Transverse colon (tissue), 4 donors: ENCODE data around the gene AKAP5. TPM values are rescaled to one million over a fixed set of nuclear protein-coding genes. Genes with fewer than 3 reads are reported as not detected.
A peak's percentile ranks its signal among the peaks of the same experiment; 100 is the strongest.

Source experiments
- DNase-seq: peaks from one replicate; pipeline ENCODE4 v3.0.0-alpha.2; 2019
- H3K27ac ChIP-seq, 4 donors: fragments of 200-600 bp; sonication (generic); 2 replicates each; pipeline ENCODE4 v1.5.1; 2016 to 2018; ENCODE audit warnings: inconsistent platforms in 4 of 4
- H3K27me3 ChIP-seq: fragments of 200-600 bp; sonication (generic); 2 replicates; pipeline ENCODE4 v1.5.1; 2017; ENCODE audit warnings: inconsistent platforms
- H3K36me3 ChIP-seq, 4 donors: fragments of 200-600 bp; sonication (generic); 2 replicates each; pipeline ENCODE4 v1.5.1; 2017 to 2019; ENCODE audit warnings: inconsistent platforms in 4 of 4
- H3K4me1 ChIP-seq, 4 donors: fragments of 200-600 bp; sonication (generic); 2 replicates each; pipeline ENCODE4 v1.5.1; 2017 to 2020; ENCODE audit warnings: inconsistent platforms in 4 of 4
- H3K4me3 ChIP-seq, 4 donors: fragments of 200-600 bp; sonication (generic); 1 replicate in 1 of 4; 2 replicates in 3 of 4; pipeline versions ENCODE4 v1.5.1 to v1.6.1; 2017 to 2019; ENCODE audit warnings: inconsistent platforms in 4 of 4
- H3K9me3 ChIP-seq, 2 donors: fragments of 200-600 bp; sonication (generic); 2 replicates each; pipeline ENCODE4 v1.5.1; 2017 to 2019; ENCODE audit warnings: inconsistent platforms in 2 of 2
- CTCF ChIP-seq, 5 experiments: fragments of 200-600 bp in 3 of 5; fragments of 450-650 bp in 2 of 5; sonication (generic) in 3 of 5; IDR thresholded peaks; 1 replicate in 2 of 5; 2 replicates in 3 of 5; pipeline ENCODE4 v1.5.1; 2016 to 2017; ENCODE audit warnings: antibody characterized with exemption in 5 of 5, inconsistent platforms in 3 of 5, mild to moderate bottlenecking in 2 of 5, moderate library complexity in 1 of 5
- EP300 ChIP-seq: sonication (generic); formaldehyde crosslinking; IDR thresholded peaks from one replicate; pipeline ENCODE4 v1.6.1; 2017; ENCODE audit warnings: antibody characterized with exemption, low read depth
- POLR2A ChIP-seq: fragments of 450-650 bp; IDR thresholded peaks from one replicate; pipeline ENCODE4 v1.6.1; 2016; ENCODE audit warnings: antibody characterized with exemption, mild to moderate bottlenecking, moderate library complexity
- POLR2AphosphoS5 ChIP-seq, 3 donors: sonication (generic); formaldehyde crosslinking; IDR thresholded peaks; one replicate each; pipeline ENCODE4 v1.6.1; 2016; ENCODE audit warnings: antibody characterized with exemption in 3 of 3
- WGBS, 2 donors: methylation state at CpG; one replicate each; pipeline ENCODE4 v1.1.5; 2018; ENCODE audit warnings: low coverage in 1 of 2; 5-methylcytosine and 5-hydroxymethylcytosine counted together
- in situ Hi-C, 4 donors: fragments of 200-750 bp; cut with MboI; loops; one replicate each; pipeline versions ENCODE4 v1.15.0 to v1.15.1; 2017; ENCODE audit warnings: low sequenced_read_pairs in 3 of 4, low pct_ligation_motif_present in 1 of 4, low pct_unique_long_range_greater_than_20kb in 1 of 4
- intact Hi-C: fragments of 100-400 bp; cut with DNase I; formaldehyde crosslinking; loops from one replicate; pipeline ENCODE4 v1.15.1; 2023; ENCODE audit warnings: low total_unique reads
- total RNA-seq, 4 donors: library from RNA; depleted of rRNA; stranded (reverse); fragments of >200 nt; gene quantifications; one replicate each; pipeline ENCODE4 v1.1.0, GENCODE V29; 2016

Gene AKAP5
- total RNA-seq, 4 donors from 2014 or later, result 1.00 to 5.2 (median 2.1) TPM

GRCh38 chr14:64423987-64424386 is 41.3 kb upstream of the AKAP5 start:
- Histone ChIP-seq H3K27me3 (no peaks in the 10 kb centered on the region), H3K4me3 (no peak overlapping the region), H3K27ac (no peak overlapping the region), H3K36me3 (peaks cover 0 to 17% (median 7%) of the 10 kb centered on the region in 4 donors), H3K4me1 (no peaks in the 10 kb centered on the region), H3K9me3 (no peaks in the 10 kb centered on the region)
- WGBS, 2 donors, result 95% methylated on average over 6 of the region's 6 CpGs
- no peak for DNase-seq
- in situ Hi-C loops (loop anchor here in 1 of 4 donors (10.0 kb wide), 1 partner anchor 61 kb away; no protein-coding TSS in a partner anchor), intact Hi-C loops (no loop called here)
- TF ChIP-seq POLR2AphosphoS5 (IDR thresholded peaks at IDR 0.05) (no peak), CTCF (IDR thresholded peaks at IDR 0.05) (no peak), POLR2A (no peak), EP300 (no peak)

GRCh38 chr14:64434528-64434927 is 30.8 kb upstream of the AKAP5 start:
- H3K27ac ChIP-seq, result no peak overlapping the region
- no peak for DNase-seq
- peaks cover 0 to 16% (median 4%) of the 10 kb centered on the region in 4 donors for H3K36me3 ChIP-seq
- 93 to 100% methylated on average over 2 to 3 of the region's 3 CpGs for WGBS, 2 donors
- in situ Hi-C loops, result loop anchor here in 1 of 4 donors (25.0 kb wide), 1 partner anchor 203 kb away; no protein-coding TSS in a partner anchor
- no peaks in the 10 kb centered on the region for H3K27me3 ChIP-seq
- intact Hi-C loops, result no loop called here
- no peaks in the 10 kb centered on the region for H3K9me3 ChIP-seq
- H3K4me1 ChIP-seq, result peaks cover 0 to 15% (median 0%) of the 10 kb centered on the region in 4 donors
- no peak overlapping the region for H3K4me3 ChIP-seq
- no peak for TF ChIP-seq POLR2AphosphoS5 (IDR thresholded peaks at IDR 0.05)
- TF ChIP-seq EP300, result no peak

DNA sequence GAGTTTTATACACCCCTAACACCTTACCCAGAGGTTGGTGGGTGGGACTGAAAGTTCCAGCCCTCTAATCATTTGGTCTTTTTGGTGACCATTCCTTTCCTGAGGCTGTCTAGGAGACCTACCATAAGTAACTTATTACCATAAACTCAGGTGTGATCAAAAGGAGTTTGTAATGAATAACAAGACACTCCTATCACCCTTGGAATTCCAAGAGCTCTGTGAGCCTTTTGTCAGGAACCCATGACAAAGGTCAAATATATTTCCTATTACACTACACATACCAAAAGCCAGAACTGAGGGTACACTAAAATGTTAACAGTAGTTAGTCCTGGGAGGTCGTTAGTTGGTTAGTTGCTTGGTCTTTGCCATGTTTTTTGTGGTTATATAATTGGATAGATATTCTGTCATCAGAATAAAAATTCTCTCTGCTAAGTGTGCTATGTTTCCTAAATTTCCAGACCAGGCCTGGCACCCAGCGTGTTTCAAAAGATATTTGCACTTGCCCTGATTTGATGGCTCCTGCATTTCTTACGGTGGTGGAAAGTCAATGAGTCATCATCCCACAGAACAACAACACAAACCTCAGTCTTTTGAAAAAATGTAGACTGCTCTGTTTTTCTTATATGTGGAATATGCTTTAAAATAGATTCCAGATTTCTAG is 27.0 kb upstream of the AKAP5 start:
- Histone ChIP-seq H3K27me3 (no peaks in the 10 kb centered on the region), H3K9me3 (no peaks in the 10 kb centered on the region), H3K4me3 (no peak overlapping the region), H3K4me1 (peaks cover 0 to 15% (median 0%) of the 10 kb centered on the region in 4 donors), H3K27ac (peak overlapping the region; percentile 57 to 68 (median 65)), H3K36me3 (no peaks in the 10 kb centered on the region)
- in situ Hi-C loops (loop anchor here in 1 of 4 donors (25.0 kb wide), 1 partner anchor 199 kb away; no protein-coding TSS in a partner anchor), intact Hi-C loops (no loop called here)
- DNase-seq, result no peak
- TF ChIP-seq POLR2AphosphoS5 (IDR thresholded peaks at IDR 0.05) (no peak), EP300 (no peak), CTCF (IDR thresholded peaks at IDR 0.05) (no peak), POLR2A (no peak)
- 44 to 49% methylated on average over 3 of the region's 3 CpGs for WGBS, 2 donors

DNA sequence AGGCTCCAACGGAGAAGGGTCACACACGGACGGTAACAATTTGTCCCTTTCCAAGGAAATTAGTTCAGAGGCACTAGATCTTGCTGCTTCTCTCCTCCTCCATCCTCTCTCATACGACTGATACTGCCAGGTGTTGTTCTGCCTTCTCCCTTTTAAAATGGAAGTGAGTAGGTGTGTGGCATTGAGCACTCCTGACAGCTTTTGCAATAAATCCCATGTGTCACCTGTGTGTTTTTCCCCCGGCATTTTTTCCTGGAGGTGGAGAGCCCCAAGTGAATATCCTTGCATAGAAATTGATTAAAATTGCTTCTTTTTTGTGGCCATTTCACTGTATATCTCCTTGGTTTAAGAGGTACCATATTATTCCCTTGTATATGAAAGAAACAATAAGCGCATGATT is 26.2 kb upstream of the AKAP5 start:
- H3K9me3 ChIP-seq, result no peaks in the 10 kb centered on the region
- peaks cover 0 to 15% (median 0%) of the 10 kb centered on the region in 4 donors for H3K4me1 ChIP-seq
- TF ChIP-seq EP300 (no peak), POLR2A (no peak), CTCF (IDR thresholded peaks at IDR 0.05) (no peak), POLR2AphosphoS5 (IDR thresholded peaks at IDR 0.05) (no peak)
- no peaks in the 10 kb centered on the region for H3K36me3 ChIP-seq
- no peak overlapping the region for H3K4me3 ChIP-seq
- intact Hi-C loops, result no loop called here
- DNase-seq, result no peak
- in situ Hi-C loops, result loop anchor here in 1 of 4 donors (25.0 kb wide), 1 partner anchor 198 kb away; no protein-coding TSS in a partner anchor
- H3K27ac ChIP-seq, result peak overlapping the region in 3 of 4 donors; percentile 57 to 66 (median 64)
- WGBS, 2 donors, result 86 to 97% methylated on average over 5 to 6 of the region's 6 CpGs
- H3K27me3 ChIP-seq, result no peaks in the 10 kb centered on the region
